ENCODE results near the gene NUDT11.
"Not testable (repeated sequence)": the region's sequence is repeated elsewhere in the genome, so short reads cannot be mapped to it uniquely, and the experiment has no call there.

The NUDT11 gene

GRCh38 chrX:51496501-51497291 is at the start of gene NUDT11:
TSS of gene NUDT11 (minus strand) at chrX:51496592. CDS start at chrX:51496444, 148 bp downstream.
- DNase-seq: no peak

DNA sequence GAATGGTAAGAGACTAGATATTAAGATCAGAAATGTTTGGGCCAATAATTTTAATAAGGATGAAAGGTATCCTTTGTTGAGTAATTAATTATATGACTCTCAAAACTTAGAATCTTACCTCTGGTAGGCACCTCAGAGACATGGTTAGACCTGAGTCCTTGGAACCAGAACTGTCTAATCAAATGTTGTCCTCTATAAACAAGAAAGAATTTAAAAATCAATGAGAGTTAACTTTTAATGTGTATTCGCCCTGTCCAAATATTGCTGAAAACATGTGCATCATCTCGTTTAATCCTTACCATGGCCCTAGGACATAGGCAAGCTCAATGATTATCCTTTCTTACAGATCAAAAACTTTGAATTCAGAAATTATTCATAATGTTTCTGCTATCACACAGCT is 24.0 kb upstream of the NUDT11 start:
- DNase-seq: no peak

- not testable (repeated sequence) for DNase-seq
Measured at GRCh38 chrX:51519131-51519530, 22.7 kb upstream of the NUDT11 start.

GRCh38 chrX:51507551-51507950 is 11.2 kb upstream of the NUDT11 start:
- no peak for DNase-seq

DNA sequence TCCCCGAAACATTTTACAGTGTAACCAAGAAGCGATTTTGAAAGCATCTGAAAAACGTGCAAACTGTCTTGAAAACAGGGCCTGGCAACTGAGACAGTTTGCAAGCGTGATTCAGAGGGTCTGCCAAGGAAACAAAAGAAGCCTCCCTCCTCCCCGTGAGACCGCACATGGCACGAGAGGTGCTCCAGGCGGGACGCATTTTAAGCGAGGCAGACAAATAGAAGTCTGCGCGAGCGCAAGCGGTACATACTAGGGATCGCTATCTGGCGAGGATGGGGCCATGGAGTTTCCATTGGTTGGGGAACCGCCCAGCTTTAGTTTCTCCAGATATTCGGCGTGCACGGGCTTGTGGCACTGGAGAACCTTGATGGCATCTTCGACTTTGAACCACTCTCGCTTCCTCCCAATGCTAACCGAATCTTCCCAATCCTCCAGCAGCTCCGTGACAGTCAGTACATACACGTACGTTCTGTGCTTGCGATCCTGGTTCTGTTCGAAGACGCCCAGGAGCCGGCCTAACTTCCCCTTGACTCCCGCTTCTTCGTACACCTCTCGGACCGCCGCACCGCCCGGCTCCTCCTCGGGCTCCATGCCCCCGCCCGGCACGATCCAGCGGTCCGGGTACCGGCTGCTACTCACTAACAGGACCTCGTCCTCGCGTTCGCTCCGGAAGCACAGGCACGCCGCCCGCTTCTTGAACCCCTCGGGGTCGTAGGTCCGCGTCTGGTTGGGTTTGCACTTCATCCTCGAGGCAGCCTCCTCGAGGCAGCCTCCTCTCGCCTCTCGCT is 497 bp downstream of the NUDT11 start:
- not testable (repeated sequence) for DNase-seq

DNA sequence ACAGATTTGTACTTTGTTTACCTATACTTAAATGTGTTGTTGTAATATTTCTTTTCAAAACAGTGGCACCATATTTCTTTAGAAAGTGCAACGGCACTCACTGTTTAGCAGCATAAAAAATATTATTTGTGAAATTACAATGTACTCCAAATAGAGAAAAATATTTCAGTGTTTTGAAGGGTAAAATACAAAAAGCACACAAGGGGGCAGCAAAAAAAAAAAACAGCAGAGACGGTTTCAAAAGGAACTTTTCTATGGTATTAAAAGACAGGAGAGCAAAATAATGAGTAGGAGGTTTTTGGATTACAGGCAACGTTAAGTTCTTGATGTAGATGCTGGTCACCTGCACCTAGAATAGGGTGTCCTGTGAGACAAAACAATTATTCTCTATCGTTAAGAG is 2.0 kb downstream of the NUDT11 start:
- no peak for DNase-seq

DNA sequence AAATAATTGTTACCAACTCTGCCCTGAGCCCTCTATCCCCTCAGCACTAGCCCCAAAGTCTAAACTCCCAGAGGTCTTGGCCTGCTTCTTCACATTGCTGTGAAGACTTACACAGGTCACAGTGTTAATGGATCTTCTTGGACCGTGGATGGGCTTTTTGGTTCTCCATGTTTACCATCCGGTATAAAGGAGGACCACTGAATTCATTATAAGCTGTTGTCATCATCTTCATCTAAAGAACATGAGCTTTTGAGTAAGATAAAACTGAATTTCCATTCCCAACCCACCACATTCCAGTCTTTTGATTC is 8.5 kb downstream of the NUDT11 start:
- no peak for DNase-seq

- no peak for DNase-seq
Measured at GRCh38 chrX:51484616-51485015, 11.8 kb downstream of the NUDT11 start.

GRCh38 chrX:51482411-51482810 is 14.0 kb downstream of the NUDT11 start:
- DNase-seq: not testable (repeated sequence)

GRCh38 chrX:51476930-51477329 is 19.5 kb downstream of the NUDT11 start:
- DNase-seq: no peak

GRCh38 chrX:51463322-51463721 is 33.1 kb downstream of the NUDT11 start:
- DNase-seq: no peak

GRCh38 chrX:51461053-51462044 is 35.0 kb downstream of the NUDT11 start:
- DNase-seq: no peak

GRCh38 chrX:51459125-51459524 is 37.3 kb downstream of the NUDT11 start:
- DNase-seq: no peak

DNA sequence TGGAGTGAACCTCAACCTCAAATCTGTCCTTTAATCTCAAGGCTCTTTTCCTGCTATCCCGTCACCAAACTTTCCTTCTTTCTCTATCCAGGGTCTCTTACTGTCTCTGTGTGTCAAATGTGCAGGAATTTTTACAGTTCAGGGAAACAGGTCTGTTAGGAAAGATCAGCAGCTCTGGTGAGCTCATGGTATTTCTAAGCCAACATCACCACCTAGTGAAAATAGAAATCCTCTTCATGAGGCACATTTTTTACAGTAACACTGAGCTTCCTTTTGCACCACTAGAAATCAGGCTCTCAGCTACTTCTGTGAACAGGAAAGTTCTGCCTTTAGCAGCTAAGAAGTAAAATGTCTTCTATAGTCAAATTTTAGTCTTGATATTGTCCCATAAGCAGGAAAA is 39.6 kb downstream of the NUDT11 start:
- no peak for DNase-seq

- DNase-seq: no peak
Measured at GRCh38 chrX:51456246-51456645, 40.1 kb downstream of the NUDT11 start.

GRCh38 chrX:51440365-51440764 is 56.0 kb downstream of the NUDT11 start:
- DNase-seq: no peak
